22Rv1 (cell line): Measurements from ENCODE around the gene C1orf94.

ENCODE experiments used
- CTCF ChIP-seq: fragments of 450-650 bp; IDR thresholded peaks from 2 replicates; pipeline ENCODE4 v1.5.1; 2017; ENCODE audit warnings: mild to moderate bottlenecking
- ZFX ChIP-seq: fragments of 450-650 bp; IDR thresholded peaks from 2 replicates; pipeline ENCODE4 v1.6.1; 2017; ENCODE audit warnings: antibody characterized with exemption, borderline replicate concordance

- TF ChIP-seq CTCF: no peak
- TF ChIP-seq ZFX: no peak
Measured at GRCh38 chr1:34265396-34265795, 88.7 kb downstream of the C1orf94 start.
